ENCODE results near the gene FBXO44.

Gene FBXO44

DNA sequence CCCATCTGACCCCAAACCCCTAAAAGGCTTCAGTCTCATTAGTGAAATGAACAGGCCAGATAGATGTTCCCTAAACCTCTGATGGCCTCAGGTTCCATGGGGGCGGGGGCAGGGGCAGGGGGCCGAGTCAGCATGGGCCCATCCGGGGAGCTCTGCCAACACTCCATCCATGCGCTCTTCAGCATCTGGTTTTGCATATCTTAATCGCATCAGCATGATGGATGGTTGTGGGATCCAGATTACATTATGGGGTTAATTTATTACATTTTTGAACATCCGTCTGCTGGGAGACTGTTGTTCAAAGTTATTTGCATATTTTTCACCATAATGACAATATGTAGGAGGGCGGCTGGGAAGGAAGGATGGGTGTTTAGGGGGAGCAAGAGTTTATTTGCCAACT lies 29.4 kb downstream of the FBXO44 start:
- FAIRE-seq (no peak), DNase-seq (ENCODE audit: low spot score) (no peak)

DNA sequence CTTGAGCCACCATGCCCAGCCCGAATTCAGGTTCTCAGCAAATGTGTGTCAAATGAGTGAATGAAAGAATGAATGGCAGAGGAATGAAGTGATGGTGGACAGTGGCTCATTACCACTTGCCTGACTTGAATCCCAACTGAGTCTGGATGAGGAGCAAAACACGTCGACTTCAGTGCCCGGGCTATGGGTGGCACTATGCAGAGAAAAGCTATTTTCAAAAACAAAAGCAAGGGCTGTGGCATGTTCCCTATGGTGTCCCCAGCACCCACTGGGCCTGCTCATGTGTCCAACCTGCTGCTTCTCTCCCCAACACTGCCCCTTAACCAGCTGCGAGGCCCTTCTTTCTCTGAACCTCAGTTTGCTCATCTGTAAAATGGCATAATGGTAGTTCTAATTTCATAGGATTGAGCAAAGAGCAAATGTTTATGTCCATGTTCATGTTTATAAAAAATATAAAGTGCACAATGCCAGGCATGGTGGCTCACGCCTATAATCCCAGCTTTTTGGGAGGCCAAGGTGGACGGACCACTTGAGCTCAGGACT lies 30.6 kb downstream of the FBXO44 start:
- DNase-seq (ENCODE audit: low spot score) = no peak
- FAIRE-seq = no peak

DNA sequence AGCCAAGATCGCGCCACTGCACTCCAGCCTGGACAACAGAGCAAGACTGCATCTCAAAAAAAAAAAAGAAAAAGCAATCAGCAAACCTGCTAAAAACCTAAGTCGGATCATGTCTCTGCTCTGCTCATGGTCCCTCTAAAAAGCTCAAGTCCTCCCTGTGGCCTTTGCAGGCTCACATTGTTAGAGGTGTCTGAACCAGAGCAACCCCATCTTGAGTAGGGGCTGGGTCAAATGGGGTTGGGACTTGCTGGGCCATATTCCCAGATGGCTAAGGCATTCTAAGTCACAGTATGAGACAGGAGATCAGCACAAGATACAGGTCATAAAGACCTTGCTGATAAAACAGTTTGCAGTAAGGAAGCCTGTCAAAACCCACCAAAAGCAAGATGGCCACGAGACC lies 33.8 kb downstream of the FBXO44 start:
- DNase-seq (ENCODE audit: low spot score) (no peak), FAIRE-seq (no peak)

DNA sequence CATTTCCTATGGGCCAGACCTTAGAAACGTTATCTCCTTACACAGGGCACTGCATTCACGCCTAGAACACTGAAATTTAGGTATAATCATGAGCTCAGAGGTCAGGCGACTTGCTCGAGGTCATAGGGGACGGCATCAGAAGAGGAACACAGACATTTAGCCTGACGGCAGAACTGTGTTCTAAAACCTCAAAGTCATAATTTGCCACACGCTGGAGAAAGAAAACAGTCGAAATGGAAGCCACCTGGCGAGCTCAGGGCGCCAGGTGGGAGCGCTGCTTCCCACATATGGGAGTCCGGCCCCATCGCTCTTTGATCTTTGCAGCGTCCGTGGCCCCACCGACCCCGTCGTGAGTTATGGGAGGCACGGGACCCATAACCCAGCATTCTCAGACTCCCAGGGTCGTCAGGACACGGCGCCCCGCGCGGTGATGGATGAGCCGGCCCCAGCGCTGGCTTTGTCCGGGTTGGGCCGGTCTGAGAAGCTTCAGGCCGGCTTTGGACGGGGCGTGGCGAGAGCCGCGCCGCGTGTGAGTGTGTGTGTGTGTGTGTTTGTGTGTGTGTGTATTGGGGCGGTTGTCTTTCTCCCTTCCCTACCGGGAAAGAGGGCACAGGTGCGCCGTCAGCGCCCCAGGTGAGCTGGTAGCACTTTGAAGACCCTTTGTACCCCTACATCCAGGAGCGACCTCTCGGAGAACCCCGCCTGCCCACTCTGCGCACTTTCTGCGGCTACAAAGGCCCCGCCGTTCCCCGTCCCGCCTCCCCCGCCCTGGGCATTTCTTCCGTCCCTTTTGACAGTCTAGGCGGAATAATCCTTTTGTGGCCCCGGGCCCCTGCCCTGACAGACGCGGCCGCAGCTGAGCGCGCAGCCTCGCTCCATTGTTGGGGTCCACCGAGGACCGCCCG lies 36.0 kb downstream of the FBXO44 start:
- FAIRE-seq (no peak), DNase-seq (ENCODE audit: low spot score) (no peak)

DNA sequence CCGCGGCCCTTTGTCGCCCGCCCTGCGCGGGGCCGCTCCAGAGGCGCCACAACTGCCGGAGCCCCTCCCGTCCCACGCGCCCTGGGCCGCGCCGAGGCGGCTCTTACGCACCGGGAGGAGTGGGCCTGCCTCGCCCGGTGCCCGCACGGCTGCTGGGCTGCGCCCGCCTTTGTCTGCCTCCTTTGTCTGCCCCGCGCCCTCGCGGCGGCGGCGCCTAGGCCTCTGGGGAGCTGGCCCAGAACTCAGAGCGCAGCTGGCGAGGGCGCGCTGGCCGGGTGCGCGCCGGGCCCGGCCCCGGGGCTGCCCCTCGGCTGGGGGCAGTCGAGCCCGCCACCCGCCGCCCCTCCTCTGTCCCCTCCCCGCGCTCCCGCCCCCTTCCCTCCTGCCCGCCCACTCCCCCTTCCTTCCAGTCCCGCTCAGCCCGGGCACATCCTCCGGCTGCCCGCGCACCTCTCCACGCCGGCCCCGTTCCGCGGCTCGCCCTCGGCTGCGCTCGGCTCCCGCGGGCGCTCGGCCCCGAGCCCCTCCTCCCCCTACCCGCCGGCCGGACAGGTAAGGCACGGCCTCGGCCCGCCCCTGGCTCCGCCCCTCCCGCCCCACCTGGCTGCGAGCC lies 36.7 kb downstream of the FBXO44 start, which contains the start of gene DRAXIN:
TSS of gene DRAXIN (plus strand) at position 409 of the 613 bp plus-strand sequence. CDS start 14,549 bp downstream, outside the sequence.
- no peak for FAIRE-seq
- no peak for DNase-seq (ENCODE audit: low spot score)

DNA sequence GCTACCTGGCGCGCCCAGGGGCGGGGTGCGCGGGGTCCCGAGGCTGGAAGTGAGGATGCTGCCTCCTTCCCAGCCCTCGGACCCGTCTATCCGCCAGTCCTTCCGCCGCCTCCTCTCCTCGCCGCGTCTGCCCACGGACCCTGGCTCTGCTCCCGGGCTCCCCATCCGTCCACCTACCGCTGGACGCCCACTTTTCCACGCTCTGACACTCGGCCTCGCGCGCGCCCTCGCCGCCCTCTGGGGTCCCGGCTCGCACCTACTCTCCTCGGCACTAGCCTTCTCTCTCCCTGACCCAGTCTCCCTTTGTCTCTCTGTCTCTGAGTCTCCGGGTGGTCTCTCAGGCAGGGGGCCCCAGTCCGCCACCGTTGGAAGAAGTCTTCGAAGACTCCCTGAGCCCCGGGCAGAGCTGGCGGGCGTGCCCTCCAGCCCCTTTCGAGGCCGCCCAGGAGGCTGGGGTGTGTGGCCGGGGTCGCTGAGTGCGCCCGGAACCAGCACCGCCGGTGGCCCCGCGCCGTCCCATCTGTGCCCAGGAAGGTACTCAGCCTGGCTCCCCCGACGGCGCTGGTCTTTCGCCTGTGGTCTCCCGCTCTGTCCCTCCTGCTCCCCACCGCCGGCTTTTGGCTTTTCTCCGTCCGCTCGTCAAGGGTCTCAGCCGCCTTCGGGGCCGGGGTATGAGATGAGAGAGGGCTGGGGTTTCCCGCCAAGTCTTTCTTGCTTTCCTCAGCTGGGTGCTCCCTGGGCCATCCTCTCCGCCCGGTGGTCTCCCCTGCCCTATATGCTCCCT lies 37.4 kb downstream of the FBXO44 start:
- DNase-seq (ENCODE audit: low spot score) (no peak), FAIRE-seq (no peak)

DNA sequence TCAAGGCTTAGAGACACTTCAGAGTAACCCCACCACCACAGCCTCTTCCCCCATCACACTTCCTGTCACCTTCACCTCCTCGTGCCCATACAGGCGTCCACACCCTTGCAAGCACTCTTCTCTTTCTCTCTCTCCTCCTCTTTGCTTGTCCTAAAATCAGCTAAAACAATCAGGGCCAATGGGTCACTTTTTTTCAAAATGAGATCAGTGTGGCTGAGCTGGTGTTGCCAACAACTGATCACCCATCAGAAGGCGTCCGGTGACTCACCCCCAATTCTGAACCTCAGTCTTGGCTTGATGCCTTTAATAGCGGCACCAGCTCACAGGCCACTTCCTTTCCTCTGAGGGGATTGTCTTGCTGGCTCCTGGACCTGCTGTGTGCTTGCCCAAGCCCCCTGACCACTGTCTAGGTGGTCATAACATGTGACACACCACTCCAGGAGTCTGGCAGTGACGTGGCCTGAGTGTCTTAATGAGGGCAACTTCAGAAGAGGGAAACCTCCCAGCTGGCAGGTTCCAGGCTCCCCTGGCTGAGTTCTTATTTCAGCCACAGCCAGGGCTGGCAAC lies 38.4 kb downstream of the FBXO44 start:
- DNase-seq (ENCODE audit: low spot score) (peak; percentile 89), FAIRE-seq (peak; percentile 84)

DNA sequence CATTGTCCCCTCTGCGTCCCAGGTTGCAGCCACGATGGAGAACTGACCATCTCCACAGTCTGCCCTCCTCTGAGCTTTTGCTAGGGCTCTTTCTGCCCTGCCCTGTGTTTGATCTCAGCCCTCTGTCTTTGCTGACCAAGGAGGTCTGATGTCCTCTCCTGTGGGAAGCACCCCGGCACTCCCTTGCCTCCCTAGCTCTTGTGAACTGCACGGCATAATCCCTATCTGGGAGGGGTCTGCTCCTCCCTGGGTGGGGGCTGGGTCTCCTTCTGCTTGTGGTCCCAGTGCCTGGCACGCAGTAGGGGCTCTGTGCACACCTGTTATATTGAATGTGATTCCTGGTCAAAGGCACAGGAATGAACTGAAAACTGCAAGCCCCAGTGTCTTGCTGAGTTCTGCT lies 39.2 kb downstream of the FBXO44 start:
- DNase-seq (ENCODE audit: low spot score) = no peak
- FAIRE-seq = no peak

DNA sequence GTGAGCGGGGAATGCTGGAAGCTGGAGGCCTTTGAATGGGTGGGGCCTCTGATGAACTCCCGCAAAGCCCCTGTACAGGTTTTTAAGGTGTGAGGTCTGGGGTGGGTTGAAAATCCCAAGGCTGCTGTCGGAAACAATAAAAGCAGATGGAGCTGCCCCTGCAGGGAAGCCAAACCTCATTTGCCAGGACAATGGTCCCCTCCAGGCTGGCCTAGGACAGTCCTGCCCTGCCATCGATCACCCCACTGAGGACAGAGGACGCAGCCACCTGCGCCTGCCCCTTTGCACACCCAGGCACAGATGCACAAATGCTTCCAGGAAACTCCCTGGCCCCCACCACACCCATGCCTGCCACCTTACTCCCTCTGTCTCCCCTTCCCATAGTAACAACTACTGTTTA lies 41.2 kb downstream of the FBXO44 start:
- DNase-seq (ENCODE audit: low spot score) = no peak
- no peak for FAIRE-seq

DNA sequence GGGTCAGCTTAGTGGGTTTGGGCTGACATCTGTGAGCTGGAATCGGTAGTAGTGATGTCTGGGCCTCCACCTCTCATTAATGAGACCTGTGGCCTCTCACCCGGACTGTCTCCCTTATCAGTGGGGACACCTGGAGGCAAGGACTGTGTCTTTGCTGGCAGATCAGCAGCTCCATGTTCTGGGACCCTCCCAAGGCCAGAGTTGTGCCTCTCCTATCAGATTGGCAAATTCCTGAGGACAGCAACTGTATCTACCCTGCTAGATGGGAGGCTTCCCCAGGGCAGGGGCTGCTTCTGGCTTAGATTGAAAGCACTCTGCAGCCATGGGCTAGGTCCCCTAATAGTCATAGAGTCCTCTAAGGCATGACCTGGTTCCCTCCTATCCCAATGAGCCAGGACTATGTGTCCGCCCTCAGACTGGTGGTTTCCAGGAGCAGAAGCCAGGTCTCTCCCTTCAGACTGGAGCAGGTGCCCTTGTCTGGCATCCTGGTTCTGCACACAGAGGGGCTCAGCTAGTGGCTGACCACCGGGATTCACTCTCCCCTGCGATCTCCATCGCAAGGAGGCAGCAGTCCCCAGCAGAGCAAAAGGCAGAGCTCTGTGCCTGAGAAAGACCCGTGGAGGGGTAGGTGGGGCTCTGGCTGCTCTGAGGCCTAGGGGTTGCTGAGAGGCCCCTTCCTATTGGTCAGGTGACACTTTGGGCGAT lies 42.7 kb downstream of the FBXO44 start:
- FAIRE-seq = no peak
- no peak for DNase-seq (ENCODE audit: low spot score)

DNA sequence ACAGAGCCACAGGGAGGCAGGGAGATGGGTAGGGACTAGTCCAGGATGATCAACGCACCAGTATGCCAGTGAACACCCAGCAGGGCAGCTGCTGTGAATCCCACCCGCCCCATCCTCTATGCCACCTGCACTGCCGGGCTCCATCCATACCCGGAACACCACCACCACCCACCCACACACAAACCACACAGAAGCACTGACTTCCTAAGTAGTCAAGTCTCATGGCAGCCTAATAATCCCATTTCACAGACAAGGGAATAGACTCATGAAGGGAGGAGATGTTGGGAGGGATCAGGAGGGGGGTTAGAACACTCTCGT lies 43.2 kb downstream of the FBXO44 start:
- DNase-seq (ENCODE audit: low spot score) (no peak), FAIRE-seq (no peak)

DNA sequence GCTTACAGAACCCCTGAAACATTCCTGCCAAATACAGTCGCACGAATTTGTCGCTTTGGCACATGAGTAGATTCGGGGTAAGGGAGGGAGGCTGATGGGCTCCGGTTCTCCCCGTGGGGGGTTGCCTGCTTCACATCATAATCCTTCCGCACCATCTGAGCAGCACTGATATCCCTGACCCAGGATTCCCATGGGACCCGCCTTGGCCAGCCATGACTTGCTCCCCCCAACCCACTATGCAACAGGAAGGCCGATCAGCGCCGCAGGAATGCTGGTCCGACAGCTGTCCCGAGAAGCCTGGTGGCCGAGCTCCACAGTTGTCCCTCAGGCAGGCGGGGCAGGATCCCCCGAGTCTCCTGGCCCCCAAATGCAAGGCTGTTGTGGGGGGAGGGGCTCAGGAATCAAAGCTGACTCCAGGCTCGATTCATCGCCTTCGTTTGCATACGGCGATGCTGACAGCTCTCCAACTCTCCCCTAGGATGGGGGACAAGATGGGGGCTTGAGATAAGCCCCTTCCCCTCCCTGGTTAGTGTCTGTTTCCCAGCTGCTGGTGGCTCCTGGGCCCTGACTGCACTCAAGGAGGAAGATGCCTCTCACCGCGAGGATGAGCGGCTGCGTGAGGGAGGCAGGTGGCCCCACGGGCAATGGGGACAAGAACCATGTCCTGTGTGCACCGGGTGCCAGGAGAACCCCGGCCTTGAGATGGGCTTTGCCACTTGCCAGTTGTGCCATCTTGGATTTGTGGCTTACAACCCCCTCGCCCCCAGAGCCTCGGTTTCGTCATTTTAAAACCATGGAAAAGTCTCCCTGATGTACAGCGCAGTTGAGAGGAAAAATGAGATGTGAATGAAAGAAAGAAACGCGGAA lies 46.2 kb downstream of the FBXO44 start:
- DNase-seq (ENCODE audit: low spot score) = no peak
- FAIRE-seq = no peak

DNA sequence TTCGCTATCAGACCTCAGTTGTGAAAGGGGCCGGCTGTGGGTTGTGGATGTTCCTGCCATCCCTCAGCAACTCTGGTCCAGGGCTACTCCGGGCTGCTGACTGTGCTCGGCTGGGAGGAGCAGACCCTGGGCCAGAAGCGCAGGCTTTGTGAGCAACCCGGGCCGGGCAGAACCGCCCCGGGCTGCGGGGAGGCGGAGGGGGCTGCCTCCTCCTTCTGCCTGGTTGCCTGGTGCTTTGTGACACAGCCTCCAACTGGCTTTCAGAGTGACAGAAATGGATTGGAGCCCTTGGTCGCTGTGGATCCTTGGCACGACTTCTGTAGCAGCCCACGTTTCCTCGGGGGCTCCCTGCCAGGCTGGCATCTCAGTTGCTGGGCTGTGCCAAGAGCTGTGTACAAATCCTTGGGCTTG lies 46.9 kb downstream of the FBXO44 start:
- DNase-seq (ENCODE audit: low spot score) = no peak

DNA sequence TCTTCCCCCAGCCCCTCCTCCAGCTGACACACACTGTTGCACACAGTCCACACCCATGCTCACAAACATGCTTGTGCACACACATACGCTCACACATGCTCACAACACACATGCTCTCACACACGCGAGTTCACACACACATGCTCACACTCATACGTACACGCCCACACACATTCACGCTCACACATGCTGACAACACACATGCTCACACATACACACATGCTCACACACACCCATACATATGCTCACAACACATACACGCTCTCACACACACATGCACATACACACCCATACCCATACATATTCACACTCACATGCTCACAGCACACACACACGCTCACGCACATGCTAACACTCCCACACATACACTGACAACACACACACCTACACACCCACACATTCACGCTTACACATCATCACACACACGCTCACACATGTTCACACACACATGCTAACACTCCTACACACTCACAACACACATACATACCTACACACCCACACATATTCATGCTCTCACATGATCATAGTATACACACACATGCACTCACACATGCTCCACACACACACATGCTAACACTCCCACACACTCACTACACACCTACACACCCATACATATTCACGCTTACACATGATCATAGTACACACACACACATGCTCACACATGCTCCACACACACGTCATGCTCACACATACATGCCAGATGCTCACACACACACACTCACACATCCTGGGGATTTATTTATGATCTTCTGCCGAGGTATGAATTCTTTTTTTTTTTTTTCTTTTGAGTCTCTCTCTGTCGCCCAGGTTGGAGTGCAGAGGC lies 47.5 kb downstream of the FBXO44 start:
- no peak for DNase-seq (ENCODE audit: low spot score)
- FAIRE-seq = no peak

More for the DNA sequence above, 46.9 kb downstream of the FBXO44 start:
- no peak for FAIRE-seq

DNA sequence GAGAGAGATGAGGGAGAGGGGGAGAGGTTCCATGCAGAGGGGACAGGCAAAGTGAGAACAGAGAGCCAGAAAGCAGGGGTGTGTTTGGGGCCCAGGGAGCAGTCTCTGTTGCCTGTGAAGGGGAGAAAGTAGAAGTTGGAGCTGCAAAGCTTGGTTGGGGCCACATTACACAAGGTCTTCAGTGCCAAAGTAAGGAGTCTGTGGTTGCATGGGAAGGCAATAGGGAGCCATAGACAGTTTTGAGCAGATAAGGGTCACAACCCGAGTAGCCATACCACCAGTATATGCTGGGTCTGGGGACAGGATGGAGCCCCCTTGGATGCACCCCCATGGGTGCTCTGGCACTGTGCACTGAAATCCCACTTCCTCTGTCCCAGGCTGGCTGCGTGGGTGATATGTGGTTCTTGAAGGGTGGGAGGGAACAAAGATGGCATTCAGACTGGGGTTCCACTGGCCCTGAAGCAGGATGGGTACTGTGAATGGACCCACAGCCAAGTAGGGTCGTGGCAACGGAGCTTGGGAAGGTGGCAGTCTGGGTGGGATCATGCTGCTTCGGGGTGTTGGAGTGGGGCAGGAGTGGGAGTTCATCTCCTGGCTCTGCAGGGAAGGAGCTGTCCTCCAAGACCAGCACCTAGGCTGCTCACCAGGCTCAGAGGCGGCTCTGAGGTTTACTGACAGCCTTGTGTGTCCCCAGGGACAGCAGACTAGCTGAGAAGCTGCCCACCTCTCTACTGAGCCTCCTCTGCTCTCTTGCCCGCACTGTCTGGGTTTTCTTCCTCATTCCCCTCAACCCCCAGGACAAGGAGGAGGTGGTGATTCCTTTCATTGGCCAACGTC lies 48.9 kb downstream of the FBXO44 start:
- DNase-seq (ENCODE audit: low spot score) = no peak
- FAIRE-seq = no peak

DNA sequence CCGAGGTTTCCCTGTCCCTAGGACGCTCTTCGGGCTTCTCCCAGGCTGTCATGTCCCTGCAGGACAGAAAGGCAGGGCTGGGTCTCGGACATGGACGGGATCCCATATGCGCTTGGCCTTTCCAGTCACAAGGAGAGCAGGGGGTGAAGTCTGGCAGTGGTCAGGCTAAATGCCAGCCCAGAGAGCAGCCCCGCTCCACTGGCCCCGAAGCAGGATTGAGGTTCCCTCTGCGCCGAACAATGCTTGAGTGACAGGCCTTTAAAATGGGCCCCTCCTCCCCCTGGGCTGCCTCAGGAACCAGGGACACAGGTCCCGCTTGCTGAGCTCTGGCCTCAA lies 49.5 kb downstream of the FBXO44 start:
- FAIRE-seq (no peak), DNase-seq (ENCODE audit: low spot score) (no peak)

DNA sequence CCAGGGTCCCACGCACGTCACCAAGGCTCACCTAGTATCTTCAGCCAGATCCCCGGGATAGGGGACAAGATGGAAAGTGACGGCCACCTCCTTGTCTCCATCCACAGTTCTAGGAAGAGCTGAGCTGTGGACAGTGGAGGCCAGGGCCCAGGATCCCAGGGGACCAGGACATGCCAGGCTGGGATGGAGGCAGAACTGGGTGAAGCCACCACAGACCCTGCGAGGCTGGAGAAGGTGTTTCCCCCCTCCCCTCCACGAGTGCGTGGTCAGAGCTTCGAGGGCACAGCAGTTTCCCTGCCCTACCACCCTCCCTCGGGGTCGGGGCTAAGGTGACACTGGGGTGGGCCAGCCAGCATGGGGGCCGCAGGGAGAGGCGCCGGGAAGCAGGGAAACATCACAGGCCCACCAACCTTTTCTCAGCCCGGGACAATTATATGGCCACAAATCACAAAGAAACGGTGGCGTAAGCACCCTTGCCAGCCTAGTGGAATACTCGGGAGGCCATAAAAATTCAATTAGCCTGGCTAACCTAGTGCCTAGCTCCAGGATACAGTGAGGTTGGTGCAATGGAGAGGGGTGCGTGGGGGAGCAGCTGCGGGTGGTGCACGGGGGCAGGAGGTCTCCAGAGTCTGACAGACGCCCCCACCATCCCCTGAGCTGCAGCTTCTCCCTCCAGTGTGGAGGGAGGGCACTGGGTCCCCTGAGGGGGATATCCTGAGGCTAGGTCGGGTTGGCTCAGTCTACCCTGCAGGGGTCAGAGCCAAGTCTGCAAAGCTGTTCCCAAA lies 50.2 kb downstream of the FBXO44 start:
- DNase-seq (ENCODE audit: low spot score) = no peak
- FAIRE-seq = no peak

DNA sequence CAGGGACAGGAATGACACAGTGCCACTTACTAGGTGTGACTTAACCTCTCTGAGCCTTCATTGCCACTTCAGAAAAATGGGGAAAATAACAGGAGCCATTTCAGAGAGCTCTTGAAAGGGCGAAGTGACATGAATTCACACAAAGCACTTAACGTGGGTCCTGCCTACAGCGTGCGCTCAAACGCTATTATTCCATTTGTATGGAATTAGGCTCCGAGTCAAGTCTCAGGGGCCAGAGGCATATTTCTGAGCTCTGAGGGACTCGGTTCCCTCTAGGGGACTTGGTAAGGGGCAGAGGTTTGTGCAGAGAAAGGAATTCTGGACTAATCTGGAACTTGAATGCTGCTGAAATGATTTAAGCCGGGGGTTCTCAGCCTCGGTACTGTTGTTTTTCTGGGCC lies 50.9 kb downstream of the FBXO44 start:
- no peak for FAIRE-seq

More for the DNA sequence above, 50.9 kb downstream of the FBXO44 start:
- no peak for DNase-seq (ENCODE audit: low spot score)
